Stimulated activated naive CD8-positive, alpha-beta T cell treated with anti-CD3 and anti-CD28 coated beads, Interleukin-15, Interleukin-2, amounts not matched to agents 100 U/mL and 50 U/mL, for 24 hours (primary cell): ENCODE data around the gene SLC25A23.
"Not testable (repeated sequence)": the region's sequence is repeated elsewhere in the genome, so short reads cannot be mapped to it uniquely, and the experiment has no call there.

Source experiments
- ATAC-seq: fragments of 150-1000 bp; cut with Tn5 transposase; one replicate; pipeline ENCODE4 v1.10.0; 2021
- DNase-seq: peaks from one replicate; pipeline ENCODE4 v3.0.0; 2021

SLC25A23 gene

GRCh38 chr19:6459262-6460098 lies at the start of gene SLC25A23:
TSS of gene SLC25A23 (minus strand) at chr19:6459792. CDS start at chr19:6459628, 164 bp downstream.
- ATAC-seq (no peak), DNase-seq (peak; percentile 74)

GRCh38 chr19:6508028-6508771 lies 48.6 kb upstream of the SLC25A23 start:
- not testable (repeated sequence) for DNase-seq, ATAC-seq

- DNase-seq (no peak), ATAC-seq (no peak)
These were observed 44.0 kb upstream of the SLC25A23 start for GRCh38 chr19:6503407-6504201.

- ATAC-seq = peak; percentile 68
- DNase-seq = peak; percentile 65
These were observed 42.4 kb upstream of the SLC25A23 start, which contains the start of gene TUBB4A for GRCh38 chr19:6501740-6502648. TSS of gene TUBB4A (minus strand) at chr19:6502309. CDS start at chr19:6502212, 97 bp downstream.

- ATAC-seq = no peak
These were observed 41.5 kb upstream of the SLC25A23 start for GRCh38 chr19:6500837-6501739.

GRCh38 chr19:6499052-6499790 lies 39.6 kb upstream of the SLC25A23 start:
- ATAC-seq (no peak), DNase-seq (no peak)

More at GRCh38 chr19:6500837-6501739, 41.5 kb upstream of the SLC25A23 start:
- no peak for DNase-seq

- DNase-seq (no peak), ATAC-seq (no peak)
These were observed 38.9 kb upstream of the SLC25A23 start for GRCh38 chr19:6498294-6499036.

- DNase-seq (no peak), ATAC-seq (no peak)
These were observed 36.4 kb upstream of the SLC25A23 start for GRCh38 chr19:6495947-6496346.

GRCh38 chr19:6494438-6495036 lies 34.9 kb upstream of the SLC25A23 start:
- DNase-seq (no peak), ATAC-seq (no peak)

- ATAC-seq = no peak
- DNase-seq = no peak
These were observed 32.4 kb upstream of the SLC25A23 start for GRCh38 chr19:6491802-6492592.

GRCh38 chr19:6490134-6490533 lies 30.5 kb upstream of the SLC25A23 start:
- ATAC-seq (no peak), DNase-seq (no peak)

GRCh38 chr19:6489278-6490061 lies 29.9 kb upstream of the SLC25A23 start:
- no peak for DNase-seq
- peak; percentile 77 for ATAC-seq

GRCh38 chr19:6484831-6485230 lies 25.2 kb upstream of the SLC25A23 start:
- ATAC-seq = no peak
- DNase-seq = no peak

GRCh38 chr19:6484230-6484629 lies 24.6 kb upstream of the SLC25A23 start:
- ATAC-seq = no peak
- no peak for DNase-seq

- ATAC-seq (no peak), DNase-seq (no peak)
These were observed 23.6 kb upstream of the SLC25A23 start for GRCh38 chr19:6483235-6483634.

- DNase-seq = peak; percentile 16
- no peak for ATAC-seq
These were observed 22.7 kb upstream of the SLC25A23 start for GRCh38 chr19:6482343-6482686.
